Measurements from ENCODE around the gene EFCAB14.
"Not testable (repeated sequence)": the region's sequence is repeated elsewhere in the genome, so short reads cannot be mapped to it uniquely, and the experiment has no call there.

The EFCAB14 gene

DNA sequence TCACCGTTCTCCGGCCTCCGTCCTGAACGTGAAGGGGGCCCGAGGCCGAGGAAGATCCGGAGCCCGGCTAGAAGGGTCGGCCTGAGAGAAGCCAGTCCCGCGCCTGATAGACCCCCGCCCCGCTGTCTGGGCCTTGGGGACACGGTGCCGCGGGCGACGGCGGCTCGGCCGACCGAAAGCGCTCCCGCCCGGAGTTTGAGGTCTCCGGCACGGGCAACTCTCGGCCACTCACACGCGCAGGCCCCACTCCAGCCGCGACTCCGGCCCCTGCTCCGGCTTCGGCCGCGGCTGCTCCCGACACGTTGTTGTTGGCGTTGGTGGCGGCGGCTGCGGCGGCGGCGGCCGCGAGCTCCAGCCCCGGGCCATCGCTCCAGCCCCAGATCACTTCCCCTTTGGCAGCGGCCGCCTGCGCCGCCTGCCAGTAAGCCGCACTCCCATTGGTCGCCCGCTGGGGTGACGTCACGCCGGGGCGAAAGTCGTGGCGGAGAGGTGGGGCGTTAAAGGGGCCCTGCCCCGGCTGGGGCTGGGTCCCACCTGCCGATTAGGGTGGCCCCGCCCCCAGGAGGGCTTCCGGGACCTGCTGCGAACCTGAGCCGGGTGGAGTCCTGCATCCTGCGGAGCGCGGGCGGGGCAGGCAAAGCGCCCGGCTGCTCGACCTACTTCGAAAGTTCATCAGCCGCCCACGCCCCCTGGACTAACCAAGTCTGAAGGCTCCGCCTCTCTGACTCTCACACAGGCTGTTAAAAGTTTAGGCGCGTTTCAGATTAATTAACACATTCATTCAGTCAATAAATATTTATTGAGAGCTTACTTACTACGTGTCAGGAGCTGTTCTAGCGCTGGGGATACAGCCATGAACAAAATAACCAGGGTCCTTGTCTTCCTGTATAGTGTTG, at the start of gene EFCAB14:
Gene EFCAB14, minus strand, starts transcription at position 388 of the 896 bp plus-strand sequence. CDS start 1,027 bp downstream, outside the sequence.
- DNase-seq: peak; percentile 94 to 98 (median 96)

- DNase-seq: no peak
Measured at GRCh38 chr1:46768445-46768844, 49.5 kb upstream of the EFCAB14 start.

DNA sequence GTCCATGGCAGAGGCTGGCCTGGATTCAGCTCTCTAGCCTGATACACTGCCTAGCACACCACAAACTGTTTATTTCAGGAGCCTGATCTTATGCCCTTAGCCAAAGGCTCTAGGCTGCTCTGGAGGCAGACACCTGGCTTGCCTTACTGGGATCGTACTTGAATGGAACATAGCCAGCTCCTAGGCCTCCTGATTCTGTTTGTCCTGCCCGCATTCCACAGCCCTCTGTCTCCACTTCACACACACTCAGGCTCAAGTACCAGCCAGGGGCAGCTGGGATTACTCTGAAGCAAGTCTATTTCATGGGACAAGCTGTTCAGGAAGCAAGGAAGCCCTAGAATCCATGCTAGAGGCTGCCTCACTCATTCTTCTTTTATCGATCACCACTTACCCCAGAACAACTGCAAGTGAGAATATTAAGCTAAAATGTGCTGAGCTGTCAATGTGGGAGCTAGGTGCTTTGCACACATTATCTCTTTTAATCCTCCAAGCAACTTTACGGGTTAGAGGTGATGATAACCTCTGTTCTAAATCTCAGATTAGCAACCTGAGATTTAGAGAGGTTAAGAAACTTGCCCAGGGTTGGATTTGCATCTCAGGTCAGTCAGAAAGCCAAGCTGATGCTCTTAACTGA, 48.9 kb upstream of the EFCAB14 start:
- no peak for DNase-seq

DNA sequence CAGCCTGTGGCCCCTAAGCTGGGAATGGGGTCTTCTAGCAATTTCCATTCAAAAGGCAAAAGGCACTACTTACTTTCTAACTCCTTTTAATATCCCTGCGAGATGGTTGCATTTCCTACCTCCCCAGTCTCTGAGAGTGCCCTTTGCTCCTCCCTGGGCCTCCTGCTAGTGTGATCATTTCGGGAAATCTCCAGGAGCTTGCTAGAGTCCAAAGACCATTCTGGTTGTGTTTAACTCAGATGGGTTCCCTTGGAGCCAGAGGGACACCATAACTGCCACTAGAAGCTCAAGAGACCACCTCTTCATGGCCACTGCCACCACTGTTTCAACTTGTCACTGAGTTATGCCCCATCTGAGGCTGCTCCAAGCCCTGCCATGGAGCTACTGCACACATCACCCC, 45.5 kb upstream of the EFCAB14 start:
- DNase-seq: no peak

DNA sequence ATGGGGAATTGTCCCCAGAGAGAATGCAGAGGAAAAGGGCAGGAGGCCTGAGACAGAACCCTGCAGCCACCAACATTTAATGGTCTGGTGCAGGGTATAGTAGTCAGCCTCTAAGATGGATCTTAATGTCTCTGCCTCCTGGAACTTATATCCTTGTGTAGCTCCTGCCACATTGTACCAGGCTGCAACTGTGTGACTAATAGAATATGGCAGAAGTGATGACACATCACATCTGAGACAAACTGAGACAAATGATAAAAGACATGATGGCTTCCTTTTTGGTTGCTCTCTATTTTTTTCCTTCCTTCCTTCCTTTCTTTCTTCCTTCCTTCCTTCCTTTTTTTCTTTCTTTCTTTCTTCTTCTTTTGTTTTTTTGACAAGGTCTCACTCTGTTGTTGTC, 42.8 kb upstream of the EFCAB14 start:
- DNase-seq: no peak

- no peak for DNase-seq
Measured at GRCh38 chr1:46760558-46761166, 41.7 kb upstream of the EFCAB14 start.

- peak in 1 of 3 donors; percentile 6 for DNase-seq
Measured at GRCh38 chr1:46757956-46758528, 39.1 kb upstream of the EFCAB14 start.

GRCh38 chr1:46757247-46757955, 38.5 kb upstream of the EFCAB14 start:
- DNase-seq: no peak

DNA sequence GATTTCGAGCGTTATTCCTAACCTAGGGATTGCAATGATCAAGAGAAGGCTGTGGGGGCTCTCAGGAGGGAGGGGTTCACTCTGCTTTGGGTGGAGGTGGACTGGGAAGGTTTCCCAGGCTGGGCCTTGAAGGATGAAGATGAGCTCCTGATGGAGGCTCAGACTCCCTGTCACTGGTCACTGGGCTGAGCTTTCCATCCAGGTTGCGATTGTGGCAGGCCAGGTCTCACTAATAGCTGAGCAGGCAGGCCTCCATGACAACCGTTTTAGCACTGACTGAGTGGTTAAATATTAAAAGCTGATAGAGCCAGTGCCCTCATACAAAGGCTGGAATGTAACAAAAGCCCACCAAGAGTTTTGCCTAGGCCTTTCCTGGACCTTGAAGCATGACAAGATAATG, 36.2 kb upstream of the EFCAB14 start:
- no peak for DNase-seq

DNA sequence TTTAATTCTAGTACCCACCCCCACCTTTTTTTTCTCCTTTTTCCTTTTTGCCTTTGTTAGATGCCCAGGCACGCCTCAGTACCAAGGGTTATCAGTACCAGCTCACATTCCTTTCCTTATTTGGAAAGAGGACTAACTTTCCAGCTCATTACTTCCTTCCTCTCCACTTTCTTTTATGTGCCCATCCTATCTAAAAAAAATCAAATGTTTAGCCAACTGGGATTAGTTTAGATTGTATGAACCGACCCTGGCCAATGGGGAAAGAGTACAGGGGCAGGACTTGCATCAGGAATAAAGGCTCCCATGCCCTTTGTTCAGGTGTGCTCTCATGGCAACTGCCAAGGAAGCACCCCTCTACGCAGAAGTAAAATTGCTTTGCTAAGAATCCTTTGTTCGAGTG, 35.8 kb upstream of the EFCAB14 start:
- DNase-seq: not testable (repeated sequence)

- DNase-seq: no peak
Measured at GRCh38 chr1:46753985-46754384, 35.1 kb upstream of the EFCAB14 start.

DNA sequence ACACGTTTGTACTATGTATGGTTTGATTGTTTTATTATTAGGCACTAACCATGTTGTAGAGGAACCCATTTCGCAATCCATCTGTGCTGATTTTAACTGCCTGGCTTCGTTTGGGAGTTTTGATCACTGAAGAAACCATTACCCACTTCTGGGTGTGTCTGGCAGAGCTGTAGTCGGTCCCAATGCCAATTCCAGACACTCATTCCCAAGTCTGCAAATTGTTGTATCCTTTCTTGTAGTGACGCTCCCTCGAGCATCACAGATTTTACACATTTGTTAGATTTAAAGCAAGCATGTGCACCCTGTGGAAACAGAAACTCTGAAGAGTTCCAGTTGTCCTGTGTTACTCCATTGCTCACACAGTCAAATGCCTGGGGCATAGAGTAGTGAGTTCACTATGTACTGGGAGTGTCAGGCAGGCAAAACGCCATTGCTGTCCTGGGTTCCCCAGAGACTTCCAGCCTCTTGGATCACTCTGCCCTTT, 31.0 kb upstream of the EFCAB14 start:
- no peak for DNase-seq

GRCh38 chr1:46749404-46749803, 30.5 kb upstream of the EFCAB14 start:
- DNase-seq: no peak

- peak in 2 of 3 donors; percentile 27 to 36 for DNase-seq
Measured at GRCh38 chr1:46747683-46748288, 28.9 kb upstream of the EFCAB14 start.

DNA sequence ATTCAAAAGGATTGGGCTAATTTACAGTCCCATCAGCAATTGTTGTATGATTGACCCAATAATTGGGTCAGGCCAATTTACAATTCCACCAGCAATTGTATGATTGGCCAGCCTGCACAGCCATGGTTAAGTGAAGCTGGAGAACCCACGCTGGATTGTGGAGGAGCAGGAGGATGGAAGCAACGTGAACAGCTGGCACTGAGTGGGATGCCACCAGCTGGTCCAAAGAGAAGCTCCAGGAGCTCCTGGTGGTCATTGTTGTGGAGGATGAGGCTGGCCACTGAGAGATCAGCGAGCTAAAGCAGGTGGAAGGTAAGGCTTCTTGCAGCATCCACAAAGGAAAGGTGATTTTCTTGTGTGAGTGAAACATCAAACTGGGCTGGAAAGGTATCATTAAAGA, 23.2 kb upstream of the EFCAB14 start:
- DNase-seq: no peak

GRCh38 chr1:46735708-46736324, 16.9 kb upstream of the EFCAB14 start:
- peak; percentile 72 to 80 (median 80) for DNase-seq

DNA sequence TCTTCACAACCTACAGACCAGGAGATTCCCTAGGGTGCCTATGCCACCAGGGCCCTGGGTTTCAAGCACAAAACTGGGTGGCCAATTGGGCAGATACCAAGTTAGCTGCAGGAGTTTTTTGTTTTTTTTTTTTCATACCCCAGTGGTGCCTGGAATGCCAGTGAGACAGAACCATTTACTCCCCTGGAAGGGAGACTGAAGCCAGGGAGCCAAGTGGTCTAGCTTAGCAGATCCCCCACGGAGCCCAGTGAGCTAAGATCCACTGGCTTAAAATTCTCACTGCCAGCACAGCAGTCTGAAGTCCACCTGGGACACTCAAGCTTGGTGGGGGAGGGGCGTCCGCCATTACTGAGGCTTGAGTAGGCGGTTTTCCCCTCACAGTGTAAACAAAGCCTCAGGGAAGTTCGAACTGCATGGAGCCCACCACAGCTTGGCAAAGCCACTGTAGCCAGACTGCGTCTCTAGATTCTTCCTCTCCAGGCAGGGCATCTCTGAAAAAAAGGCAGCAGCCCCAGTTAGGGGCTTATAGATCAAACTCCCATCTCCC, 9.5 kb upstream of the EFCAB14 start:
- not testable (repeated sequence) for DNase-seq

GRCh38 chr1:46725736-46726108, 6.8 kb upstream of the EFCAB14 start:
- no peak for DNase-seq

DNA sequence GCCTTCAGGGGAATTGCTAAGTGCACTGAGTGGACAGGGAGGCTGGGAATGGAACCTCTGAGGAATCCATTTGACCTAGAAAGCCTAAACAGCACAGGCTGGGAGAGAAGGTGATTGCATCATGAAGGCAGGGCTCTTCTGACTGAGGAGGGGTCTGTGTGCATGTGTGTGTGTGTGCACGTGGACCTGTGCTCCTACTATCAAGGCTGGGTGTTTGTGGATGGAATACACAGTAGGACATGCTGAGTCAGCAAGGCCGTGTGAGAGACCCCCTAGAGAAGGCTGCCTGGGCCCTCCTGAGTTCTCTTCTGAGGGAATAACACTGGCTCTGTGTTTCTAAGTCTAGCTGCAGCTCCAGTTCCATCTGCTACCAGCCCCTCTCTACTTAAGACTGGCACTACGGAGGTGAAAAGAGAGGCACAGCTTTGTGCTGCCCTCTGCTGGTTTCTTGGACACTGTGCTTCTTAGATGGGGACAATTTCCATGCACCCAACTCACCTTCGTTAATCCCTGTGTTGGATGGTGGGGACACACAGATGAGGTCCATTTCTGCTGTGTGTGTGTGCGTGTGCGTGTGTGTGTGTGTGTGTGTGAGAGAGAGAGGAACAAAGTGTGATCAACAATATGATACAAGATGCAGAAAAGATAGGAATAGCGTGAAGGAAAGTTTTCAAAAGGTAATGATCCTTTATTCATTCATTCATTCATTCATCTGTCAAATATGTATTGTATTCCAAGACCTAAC, 6.2 kb upstream of the EFCAB14 start:
- DNase-seq: peak; percentile 79 to 84 (median 82)

GRCh38 chr1:46723901-46724300, 5.0 kb upstream of the EFCAB14 start:
- DNase-seq: no peak
